ENCODE data around the gene ARHGDIG.

The ARHGDIG gene

DNA sequence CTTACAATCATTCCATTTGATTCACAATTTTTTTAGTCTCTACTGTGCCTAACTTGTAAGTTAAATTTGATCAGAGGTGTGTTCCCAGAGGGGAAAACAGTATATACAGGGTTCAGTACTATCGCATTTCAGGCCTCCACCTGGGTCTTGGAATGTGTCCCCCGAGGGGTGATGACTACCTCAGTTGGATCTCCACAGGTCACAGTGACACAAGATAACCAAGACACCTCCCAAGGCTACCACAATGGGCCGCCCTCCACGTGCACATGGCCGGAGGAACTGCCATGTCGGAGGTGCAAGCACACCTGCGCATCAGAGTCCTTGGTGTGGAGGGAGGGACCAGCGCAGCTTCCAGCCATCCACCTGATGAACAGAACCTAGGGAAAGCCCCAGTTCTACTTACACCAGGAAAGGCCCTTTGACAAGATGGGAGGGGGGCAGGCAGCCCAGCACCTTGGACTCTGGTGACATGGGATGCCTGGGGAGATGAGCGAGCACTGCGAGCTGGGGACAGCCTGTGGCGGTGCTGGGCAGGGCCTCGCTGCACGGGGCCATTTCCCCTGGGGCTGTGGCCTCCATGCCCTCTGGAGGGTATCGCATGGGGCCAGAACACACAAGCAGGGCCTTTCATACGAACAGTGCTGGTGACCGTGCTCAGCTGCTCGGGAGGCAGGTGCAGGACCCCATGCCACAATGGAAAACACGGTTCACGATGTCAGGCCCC, 36.5 kb downstream of the ARHGDIG start:
- H3K4me3 ChIP-seq (ENCODE audit: low read depth, low read length): no peak overlapping the region
- TF ChIP-seq CTCF (IDR thresholded peaks at IDR 0.05; ENCODE audit: low read depth, low read length): no peak

- no peak overlapping the region for H3K4me3 ChIP-seq (ENCODE audit: low read depth, low read length)
- TF ChIP-seq CTCF (IDR thresholded peaks at IDR 0.05; ENCODE audit: low read depth, low read length): no peak
Observed at GRCh38 chr16:317583-317982, 37.2 kb downstream of the ARHGDIG start.

GRCh38 chr16:318628-319027, 38.2 kb downstream of the ARHGDIG start:
- no peak overlapping the region for H3K4me3 ChIP-seq (ENCODE audit: low read depth, low read length)
- TF ChIP-seq CTCF (IDR thresholded peaks at IDR 0.05; ENCODE audit: low read depth, low read length): no peak

- no peak for TF ChIP-seq CTCF (IDR thresholded peaks at IDR 0.05; ENCODE audit: low read depth, low read length)
- H3K4me3 ChIP-seq (ENCODE audit: low read depth, low read length): no peak overlapping the region
Observed at GRCh38 chr16:320206-320605, 39.8 kb downstream of the ARHGDIG start.

DNA sequence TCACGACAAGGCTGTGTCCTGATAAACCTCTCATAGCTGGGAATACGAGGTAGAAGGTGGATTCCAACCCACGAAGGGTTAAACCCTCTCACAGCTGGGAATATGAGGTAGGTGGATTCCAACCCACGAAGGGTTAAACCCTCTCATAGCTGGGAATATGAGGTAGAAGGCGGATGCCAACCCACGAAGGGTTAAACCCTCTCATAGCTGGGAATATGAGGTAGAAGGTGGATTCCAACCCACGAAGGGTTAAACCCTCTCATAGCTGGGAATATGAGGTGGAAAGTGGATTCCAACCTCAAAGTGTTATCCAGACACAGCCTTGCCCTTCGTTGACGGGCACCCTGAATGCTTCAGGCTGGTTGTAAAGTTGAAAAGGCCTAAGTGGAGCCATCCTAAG, 41.1 kb downstream of the ARHGDIG start:
- H3K4me3 ChIP-seq (ENCODE audit: low read depth, low read length): no peak overlapping the region
- TF ChIP-seq CTCF (IDR thresholded peaks at IDR 0.05; ENCODE audit: low read depth, low read length): no peak

DNA sequence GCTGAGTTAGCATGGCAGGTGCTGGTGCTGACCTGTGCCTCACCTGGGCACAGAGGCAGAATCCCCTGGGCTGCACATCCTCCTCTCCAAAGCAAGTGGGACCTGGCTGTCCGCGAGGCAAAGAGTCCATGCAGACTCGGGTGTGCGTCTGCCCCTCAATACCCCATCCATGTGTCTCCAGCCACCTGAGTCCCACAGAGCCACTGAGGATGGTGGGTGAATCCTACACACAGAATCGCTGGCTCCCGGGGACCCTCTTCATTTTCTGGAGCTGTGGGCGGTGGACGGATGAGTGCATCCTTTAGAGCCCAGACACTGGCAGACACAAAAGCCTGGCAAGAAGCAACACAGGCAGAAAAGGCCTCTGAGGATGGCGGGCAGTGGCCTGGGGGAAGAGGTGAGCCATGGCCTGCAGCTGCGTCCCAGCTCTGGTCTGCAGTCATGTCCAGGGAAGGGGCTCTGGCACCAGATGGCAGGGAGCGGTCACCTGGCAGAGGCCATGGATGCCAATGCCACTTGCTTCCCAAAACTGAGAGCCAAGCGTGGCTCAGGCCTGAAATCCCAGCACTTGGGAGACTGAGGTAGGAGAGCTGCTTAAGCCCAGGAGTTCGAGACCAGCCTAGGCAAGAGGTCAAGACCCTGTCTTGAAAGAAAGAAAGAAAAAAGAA, 42.2 kb downstream of the ARHGDIG start:
- no peak for TF ChIP-seq CTCF (IDR thresholded peaks at IDR 0.05; ENCODE audit: low read depth, low read length)
- no peak overlapping the region for H3K4me3 ChIP-seq (ENCODE audit: low read depth, low read length)

GRCh38 chr16:324201-324450, 43.7 kb downstream of the ARHGDIG start:
- no peak for TF ChIP-seq CTCF (IDR thresholded peaks at IDR 0.05; ENCODE audit: low read depth, low read length)
- no peak overlapping the region for H3K4me3 ChIP-seq (ENCODE audit: low read depth, low read length)
